Stimulated activated CD4-positive, alpha-beta T cell treated with anti-CD3 and anti-CD28 coated beads, Interleukin-15, amount 100 ng/mL, for 48 hours (primary cell): ENCODE measurements around the gene DDR1.
A peak's percentile ranks its signal among the peaks of the same experiment; 100 is the strongest.
"Not testable (repeated sequence)": the region's sequence is repeated elsewhere in the genome, so short reads cannot be mapped to it uniquely, and the experiment has no call there.

Experiments used
- DNase-seq, 2 donors: peaks; one replicate each; pipeline ENCODE4 v3.0.0-alpha.2; 2020; ENCODE audit warnings: low read depth in 2 of 2

Gene DDR1

DNA sequence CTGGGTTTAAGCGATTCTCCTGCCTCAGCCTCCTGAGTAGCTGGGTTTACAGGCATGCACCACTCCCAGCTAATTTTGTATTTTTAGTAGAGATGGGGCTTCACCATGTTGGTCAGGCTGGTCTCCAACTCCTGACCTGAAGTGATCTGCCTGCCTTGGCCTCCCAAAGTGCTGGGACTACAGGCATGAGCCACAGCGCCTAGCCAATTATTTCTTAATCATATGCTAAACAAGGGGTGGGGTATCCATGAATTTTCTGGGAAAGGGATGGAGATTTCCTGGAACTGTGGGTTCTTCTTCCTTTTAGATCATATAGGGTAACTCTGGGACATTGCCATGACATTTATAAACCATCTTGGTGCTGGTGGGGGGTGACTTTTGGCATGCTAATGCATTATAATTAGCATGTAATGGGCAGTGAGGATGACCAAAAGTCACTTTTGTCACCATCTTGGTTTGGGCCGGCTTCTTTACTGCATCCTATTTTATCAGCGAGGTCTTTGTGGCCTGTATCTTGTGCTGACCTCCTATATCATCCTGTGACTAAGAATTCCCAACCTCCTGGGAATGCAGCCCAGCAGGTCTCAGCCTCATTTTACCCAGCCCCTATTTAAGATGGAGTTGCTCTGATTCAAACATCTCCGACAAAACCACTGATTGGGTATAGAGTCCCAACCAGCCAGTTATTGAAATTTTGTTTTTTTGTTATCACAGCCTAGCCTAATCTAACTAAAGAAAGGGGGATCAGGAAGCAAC, 29.9 kb upstream of the DDR1 start:
- DNase-seq = no peak

DNA sequence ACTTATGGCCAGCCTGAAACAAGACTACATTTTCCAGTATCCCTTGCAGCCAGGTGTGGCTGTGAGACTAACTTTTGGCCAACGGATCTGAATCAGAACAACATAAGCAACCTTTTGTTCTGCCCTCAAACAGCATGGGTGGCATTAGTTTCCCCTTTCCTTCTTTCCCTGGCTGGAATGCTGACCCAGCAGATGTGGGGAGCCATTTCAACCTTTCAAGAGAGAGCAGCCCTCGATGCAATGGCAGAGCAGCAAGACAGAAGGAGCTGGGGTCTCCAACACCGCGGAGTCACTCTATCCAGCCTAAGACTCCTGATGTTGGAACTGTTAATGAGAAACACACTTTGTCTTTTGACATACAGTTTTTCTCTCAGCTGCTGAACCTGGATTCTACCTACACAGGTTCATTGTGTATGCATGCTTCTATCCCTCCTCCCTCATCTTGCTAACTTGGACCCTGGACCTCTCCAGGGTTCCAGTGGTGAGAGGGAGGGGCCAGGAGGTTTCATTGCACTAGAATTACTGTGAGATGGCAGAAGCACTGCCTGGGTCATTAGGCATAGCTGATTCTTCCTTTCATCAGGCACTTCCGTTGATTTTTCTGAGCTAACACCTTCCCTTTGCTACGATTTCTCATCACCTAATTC, 28.8 kb upstream of the DDR1 start:
- DNase-seq = no peak

DNA sequence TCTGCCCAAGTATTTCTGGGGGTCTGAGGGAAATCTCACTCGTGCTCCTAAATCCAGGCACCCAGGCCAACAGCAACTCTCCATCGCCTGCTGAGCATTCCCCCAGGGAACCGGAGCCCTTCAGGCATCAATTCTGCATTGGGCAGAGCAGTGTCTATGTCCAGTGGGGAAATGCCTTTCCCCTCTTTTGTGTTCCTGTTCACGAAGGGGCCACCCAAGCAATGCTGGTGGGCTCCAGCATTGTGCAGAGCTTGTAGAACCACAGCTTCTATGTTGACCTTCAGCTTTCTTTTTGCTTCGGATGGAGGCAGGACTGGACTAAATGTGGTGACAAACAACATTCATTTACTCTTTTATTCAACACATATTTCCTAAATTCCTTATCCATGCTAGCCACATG, 27.2 kb upstream of the DDR1 start:
- no peak for DNase-seq

DNA sequence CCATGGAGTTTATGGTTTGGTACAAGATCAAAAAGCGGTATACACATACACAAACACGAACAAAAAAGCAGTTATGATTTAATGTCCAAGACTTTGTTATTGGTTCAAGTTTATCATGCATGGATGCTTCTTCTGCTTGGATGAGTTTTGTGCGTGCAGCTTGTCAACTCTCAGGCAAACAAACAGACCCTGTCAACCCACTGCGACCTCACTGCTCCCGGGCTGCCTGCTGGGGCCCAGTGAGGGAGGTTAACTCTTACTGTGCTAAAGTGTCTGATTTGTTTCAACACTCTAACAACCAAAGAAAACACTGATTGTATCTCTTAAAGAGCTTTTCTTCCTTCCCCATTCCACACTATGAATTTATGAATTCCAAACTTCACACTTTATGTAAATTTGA, 26.8 kb upstream of the DDR1 start:
- no peak for DNase-seq

DNA sequence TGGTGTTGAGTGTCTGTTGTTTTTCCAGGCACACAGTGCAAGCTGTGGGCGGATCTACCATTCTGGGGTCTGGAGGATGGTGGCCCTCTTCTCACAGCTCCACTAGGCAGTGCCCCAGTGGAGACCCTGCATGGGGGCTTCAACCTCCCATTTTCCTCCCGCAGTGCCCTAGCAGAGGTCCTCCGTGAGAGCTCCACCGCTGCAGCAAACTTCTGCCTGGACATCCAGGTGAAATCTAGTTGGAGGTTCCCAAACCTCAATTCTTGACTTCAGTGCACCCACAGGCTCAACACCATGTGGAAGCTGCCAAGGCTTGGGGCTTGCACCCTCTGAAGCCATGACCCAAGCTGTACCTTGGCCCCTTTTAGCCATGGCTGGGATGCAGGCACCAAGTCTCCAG, 24.6 kb upstream of the DDR1 start:
- not testable (repeated sequence) for DNase-seq

DNA sequence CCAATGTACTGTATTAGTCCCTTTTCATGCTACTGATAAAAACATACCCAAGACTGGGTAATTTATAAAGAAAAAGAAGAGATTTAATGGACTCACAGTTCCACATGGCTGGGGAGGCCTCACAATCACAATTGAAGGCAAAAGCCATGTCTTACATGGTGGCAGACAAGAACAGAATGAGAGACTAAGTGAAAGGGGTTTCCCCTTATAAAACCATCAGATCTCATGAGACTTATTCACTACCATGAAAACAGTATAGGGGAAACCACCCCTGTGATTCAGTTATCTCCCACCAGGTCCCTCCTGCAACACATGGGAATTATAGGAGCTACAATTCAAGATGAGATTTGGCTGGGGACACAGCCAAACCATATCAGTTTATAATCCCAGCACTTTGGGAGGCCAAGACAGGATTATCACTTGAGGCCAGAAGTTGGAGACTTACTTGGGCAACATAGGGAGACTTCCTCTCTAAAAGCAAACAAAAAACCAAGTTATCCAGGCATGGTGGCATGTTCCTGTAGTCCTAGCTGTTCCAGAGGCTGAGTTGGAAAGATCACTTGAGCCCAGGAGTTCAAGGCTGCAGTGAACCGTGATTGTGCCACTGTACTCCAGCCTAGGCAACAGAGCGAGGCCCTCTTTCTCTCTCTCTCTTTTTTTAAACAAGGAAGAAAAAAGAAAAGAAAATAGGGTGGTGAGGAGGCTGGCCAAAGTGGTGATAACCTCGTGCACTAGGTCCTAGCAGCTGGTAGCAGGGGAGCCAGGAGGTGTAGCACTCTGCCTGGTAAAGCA, 22.9 kb upstream of the DDR1 start:
- no peak for DNase-seq

DNA sequence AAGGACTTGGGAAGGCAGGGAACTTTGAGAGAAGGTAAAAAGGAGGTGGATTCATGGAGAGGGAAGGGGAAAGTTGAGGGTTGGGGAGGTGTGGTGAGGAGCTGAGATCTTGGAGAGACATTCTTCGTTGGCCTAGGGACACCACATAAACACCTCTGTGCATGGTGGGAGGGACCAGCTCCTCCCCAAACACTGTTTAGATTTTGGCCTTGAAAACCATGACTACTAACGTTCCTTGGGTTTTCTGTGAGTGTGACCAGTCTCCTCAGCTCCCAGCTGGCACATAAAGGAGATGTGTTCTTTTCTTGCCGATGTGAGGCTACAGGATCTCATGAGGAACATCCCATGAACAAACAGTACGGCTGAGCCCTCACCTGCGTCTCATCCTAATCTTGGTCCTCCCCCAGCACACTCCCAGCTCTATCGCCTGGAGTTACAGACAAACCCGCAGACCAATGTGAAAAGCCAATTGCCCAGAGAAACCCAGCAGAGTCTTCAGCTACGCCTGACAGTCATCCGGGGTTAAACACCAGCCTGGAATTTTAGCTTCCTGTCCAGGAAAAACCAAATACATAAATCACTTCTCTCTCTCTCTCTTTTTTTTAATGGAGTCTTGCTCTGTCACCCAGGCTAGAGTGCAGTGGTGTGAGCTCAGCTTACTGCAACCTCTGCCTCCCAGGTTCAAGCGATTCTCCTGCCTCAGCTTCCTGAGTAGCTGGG, 22.0 kb upstream of the DDR1 start:
- no peak for DNase-seq

DNA sequence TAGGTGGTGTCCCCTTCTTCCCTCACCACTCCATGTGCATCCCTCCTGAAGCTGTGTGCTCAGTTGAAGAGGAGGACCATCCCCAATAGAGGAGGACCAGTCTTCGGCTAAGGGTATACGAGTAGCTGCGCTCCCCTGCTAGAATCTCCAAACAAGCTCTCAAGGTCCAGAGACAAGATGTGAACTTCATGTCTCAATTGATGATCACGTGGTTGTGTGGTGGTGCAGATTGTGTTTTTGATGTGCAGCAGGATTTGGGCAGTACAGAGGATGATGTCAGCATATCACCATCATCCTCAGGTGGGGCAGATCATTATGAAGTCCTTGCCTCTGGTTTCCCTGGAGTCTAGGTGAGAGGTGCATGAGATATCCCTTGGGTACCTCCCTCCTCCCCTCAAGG, 20.0 kb upstream of the DDR1 start:
- no peak for DNase-seq

DNA sequence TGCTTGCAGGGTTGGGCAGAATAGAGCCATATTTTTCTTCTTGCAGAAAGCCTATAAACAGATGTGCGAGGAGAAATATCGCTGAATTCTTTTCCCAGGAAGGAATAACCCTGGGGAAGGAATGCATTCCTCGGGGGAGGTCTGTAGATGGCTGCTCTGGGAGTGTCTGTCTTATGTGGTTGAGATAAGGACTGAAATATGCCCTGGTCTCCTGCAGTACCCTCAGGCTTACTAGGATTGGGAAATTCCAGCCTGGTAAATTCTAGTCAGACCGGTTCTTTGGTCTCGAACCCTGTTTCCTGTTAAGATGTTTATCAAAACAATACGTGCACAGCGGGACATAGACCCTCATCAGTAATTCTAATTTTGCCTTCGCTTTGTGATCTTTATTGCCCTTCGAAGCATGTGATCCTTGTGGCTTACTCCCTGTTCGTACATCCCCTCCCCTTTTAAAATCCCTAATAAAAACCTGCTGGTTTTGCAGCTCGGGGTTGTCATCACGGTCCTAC, 15.0 kb upstream of the DDR1 start:
- not testable (repeated sequence) for DNase-seq

DNA sequence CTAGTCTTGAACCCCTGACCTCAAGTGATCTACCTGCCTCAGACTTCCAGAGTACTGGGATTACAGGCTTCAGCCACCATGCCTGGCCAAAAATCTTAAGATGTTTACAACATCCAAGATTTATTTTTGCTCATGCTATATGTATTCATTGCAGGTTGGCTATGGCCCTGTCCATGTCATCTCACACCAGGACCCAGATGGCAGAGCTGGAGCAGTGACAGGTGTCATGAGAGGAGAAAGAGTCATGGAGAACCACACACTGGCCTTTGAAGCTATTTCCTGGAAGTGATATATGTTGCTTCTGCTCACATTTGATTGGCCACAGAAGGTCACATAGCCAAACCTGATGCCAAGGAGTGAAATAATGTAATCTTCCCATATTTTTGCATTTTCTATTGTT, 13.8 kb upstream of the DDR1 start:
- no peak for DNase-seq

DNA sequence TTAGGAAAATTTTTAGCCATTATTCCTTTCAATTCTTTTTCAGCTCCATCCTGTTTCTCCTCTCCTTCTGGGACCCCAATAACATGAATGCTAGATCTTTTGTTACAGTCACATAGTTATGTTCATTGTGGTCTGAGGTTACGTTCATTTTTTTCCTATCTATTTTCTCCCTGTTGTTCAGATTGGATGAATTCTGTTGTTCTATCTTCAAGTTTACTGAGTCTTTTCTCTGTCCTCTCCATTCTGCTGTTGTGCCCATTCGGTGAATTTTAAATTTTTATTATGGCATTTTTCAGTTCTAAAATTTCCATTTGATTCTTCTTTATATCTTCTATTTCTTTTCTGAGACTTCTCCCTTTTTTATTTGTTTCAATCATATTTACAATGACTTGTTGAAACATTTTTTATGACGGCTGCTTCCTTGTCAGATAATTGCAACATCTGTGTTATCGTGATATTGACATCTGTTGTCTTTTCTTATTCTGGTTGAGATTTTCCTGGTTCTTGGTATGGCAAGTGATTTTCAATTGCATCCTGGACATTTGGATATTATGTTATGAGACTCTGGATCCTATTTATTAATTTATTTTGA, 12.6 kb upstream of the DDR1 start:
- no peak for DNase-seq

DNA sequence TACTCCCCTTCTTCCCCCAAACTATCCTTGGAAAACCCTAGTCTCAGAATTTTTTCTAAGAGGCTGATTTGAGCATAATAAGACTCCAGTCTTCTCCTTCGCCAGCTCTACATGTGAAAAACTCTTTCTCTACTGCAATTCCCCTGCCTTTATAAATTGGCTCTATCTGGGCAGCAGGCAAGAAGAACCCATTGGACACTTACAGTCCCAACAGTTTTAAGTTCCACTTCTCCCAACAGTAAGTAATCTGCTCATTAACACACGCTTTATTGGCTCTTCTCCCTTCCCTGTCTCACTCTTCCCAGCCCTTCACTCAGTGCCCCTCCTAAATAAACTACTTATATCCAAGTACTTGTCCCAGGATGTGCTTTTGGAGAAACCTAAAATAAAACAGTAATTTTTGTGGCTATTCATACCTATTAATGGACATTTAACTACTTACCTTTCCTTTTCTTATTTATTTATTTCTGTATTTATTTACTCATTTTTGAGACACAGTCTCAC, 11.1 kb upstream of the DDR1 start:
- DNase-seq = no peak

DNA sequence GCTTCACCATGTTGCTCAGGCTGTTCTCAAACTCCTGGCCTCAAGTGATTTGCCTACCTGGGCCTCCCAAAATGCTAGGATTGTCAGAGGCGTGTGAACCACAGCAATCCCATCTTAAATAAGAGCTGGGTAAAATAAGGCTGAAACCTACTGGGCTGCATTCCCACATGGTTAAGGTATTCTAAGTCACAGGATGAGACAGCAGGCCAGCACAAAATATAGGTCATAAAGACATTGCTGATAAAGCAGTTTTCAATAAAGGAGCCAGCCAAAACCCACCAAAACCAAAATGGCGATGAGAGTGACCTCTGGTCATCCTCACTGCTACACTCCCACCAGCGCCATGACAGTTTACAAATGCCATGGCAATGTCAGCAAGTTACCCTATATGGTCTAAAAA, 10.5 kb upstream of the DDR1 start:
- DNase-seq = not testable (repeated sequence)

DNA sequence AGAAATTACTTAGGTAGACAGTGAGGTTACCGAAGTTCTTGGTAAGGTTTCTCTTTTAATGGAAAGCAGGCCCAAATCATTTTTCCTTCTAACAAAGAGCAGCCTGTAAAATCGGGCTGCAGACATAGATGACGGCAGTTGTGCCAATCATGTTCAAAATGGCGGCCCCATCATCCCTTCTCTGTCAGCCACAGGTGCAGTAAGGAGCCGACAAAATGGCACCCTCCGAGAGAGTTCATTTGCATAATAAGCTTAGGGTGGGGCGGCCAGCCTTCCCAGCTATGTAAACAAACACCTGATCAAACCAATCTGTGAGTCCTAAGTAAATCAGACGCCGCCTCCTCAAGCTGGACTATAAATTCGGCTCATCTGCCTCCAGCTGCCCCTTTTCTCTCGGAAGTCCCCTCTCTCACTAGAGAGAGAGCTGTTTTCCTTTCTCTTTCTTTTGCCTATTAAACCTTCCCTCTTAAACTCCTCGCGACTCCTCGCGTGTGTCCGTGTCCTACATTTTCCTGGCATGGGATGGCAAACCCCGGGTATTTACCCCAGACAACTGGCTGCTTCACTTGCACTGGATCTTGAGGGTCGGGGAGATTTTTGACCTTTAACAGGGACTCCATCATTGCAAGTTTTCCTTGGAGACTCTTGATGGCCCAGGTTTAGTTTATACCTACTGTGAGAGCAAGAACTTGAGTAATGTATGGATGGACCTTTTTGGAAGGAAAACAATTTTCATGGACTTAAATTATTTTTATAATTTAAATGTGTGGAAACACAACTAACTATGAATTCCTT, 8.9 kb upstream of the DDR1 start:
- no peak for DNase-seq

DNA sequence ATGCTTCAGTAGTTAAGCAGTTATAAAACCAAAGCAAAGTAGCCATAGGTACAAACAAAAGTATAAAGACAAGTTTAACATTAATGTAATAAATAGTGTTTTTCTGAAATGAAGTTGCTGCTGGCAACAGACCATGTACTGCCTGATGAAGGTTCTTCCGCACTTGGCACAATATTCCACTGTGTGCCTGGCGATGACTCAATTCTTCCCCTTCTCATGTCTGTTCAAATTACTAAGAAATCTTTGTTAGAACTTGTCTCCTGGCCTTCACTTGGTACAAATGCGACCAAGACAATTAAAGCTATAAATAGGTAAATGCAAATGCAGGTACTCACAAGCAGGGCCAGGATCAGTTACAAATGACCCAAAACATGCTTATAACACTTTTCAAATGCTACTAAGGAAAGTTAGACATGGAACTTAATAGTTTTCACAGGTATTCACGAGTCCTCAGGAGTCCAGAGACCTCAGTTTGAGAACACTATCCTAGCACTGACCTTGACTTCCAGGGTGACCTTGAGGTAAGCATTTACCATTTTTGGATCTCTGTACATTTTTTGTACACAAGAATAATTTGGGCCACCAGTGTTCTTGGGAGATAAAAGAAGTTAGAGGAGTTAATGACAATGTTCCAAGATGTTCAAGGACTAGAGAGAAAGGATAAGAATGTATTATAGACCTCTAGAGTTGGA, 8.1 kb upstream of the DDR1 start:
- no peak for DNase-seq

DNA sequence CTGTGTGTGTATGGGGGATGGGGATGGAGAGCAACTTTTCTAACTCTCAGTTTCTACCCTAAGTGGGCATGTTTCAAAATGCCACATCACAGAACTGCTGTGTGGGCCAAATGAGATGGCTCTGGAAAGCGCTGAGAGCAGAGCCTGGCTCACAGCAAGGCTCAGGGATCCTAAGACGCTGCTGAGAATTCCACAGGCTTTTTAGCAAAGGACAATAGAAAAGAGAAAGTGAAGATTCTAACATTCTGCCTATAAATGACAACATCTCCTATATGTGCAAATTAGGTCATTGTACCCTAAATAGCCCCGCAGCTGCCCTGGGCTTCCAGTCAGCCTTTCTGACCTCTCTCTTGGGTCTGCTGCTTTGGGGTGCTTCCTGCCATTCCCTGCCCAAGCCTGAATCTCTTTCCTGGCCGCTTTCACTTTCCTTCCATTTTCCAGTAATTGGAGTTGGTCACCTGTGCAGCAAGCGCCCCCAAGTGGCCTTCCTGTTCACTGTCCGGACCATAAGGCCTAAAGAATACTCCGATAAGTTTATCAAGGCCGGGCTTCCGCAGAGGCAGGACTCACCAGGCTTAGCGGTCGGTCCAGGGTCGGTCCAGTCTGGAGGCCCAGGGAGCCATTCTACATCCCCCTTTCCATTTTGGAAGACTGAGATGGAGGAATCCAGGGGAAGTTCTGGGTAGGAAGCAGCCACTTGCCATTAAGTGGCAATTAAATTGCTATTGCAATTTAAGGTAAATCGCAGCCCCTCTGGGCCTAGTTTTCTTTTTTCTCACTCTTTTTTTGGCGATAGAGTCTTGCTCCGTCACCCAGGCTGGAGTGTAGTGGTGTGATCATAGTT, 6.7 kb upstream of the DDR1 start:
- peak; percentile 55 to 61 for DNase-seq

DNA sequence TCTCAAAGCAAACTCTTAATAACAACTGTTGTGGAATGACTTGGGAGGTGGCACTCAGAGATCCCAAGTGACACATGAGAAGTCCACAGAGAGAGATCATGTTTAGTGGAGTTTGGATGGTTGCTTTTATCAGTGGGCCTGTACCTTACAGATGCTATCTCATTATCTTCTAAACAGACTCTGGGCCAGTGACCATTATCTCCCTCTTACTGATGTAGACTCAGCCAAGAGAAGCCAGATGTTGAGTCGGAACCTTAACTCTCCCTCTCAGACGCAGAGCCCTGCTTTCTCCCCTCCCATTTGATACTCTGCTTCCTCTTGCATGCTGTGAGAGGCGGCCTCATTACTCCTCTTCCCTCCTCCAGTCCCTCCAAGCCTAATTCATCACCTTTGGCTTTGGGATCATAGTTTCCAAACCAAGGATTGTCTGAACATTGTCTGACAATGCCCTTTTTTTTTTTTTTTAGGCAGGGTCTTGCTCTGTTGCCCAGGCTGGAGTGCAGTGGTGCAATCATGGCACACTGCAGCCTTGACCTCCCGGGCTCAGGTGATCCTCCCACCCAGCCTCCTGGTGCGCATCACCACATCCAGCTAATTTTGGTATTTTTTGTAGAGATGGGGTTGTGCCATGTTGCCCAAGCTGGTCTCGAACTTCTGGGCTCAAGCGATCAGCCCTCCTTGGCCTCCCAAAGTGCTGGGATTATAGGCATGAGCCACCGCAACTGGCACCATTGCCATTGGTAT, 4.5 kb upstream of the DDR1 start:
- no peak for DNase-seq

DNA sequence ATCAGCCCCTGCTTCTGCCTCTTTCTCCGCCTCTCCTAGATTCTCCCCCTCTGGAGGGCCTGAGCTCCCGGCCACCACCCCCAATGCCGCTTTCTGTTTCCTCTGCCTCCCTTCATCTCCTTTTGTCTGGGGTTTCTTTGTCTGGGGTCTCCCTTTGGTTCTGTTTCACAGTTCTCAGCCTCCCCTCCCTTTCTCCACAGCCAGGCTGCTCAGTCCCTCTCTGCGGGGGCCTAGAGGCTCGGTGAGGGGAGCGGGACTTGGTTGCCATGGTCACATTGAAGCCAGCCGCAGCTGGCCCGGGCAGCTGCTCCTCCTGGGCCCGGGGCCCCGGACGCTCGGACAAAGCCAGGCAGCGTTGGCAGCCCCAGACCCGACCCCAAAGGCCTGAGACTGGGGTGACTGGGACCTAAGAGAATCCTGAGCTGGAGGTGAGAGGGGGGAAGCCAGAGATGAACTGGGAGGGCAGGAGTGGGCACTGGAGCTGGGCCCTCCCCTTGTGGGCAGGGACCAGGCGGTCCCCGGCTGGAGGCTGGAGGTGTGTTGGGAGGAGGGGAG, 3.5 kb upstream of the DDR1 start:
- DNase-seq = no peak
